HCT116 (cell line): ENCODE data around the gene SERPINI2. TPM values are rescaled to one million over a fixed set of nuclear protein-coding genes. Genes with fewer than 3 reads are reported as not detected.
A peak's percentile ranks its signal among the peaks of the same experiment; 100 is the strongest.

Source experiments
- ATAC-seq: fragments of 200-7000 bp; cut with Tn5 transposase; 2 replicates; pipeline ENCODE4 v1.9.1; 2020; ENCODE audit warnings: mild to moderate bottlenecking, moderate library complexity
- BruUV-seq: library from RNA; stranded (reverse); fragments of 400-500 nt; replicated peaks from 2 replicates; lab custom pipeline; 2021; lab: Mats Ljungman, UMichigan
- CTCF ChIA-PET: fragments of 300-600 bp; sonication (Branson Sonifier 250); formaldehyde crosslinking; loops from one replicate; lab custom pipeline; 2021; ENCODE audit warnings: antibody characterized with exemption; lab: Charles Lee
- POLR2A ChIA-PET: fragments of 300-600, 350-600 bp; sonication (Branson Sonifier 250); formaldehyde crosslinking; loops from one replicate; lab custom pipeline; 2021; ENCODE audit warnings: antibody characterized with exemption; lab: Charles Lee
- RAD21 ChIA-PET, 2 experiments: fragments of 300-600 bp; sonication (Branson Sonifier 250); formaldehyde crosslinking; loops; one replicate each; lab custom pipeline; 2023; ENCODE audit warnings: low total read pairs in 2 of 2; ENCODE audit not compliant: uncharacterized antibody in 2 of 2, unreplicated experiment in 2 of 2, low non-redundant PET in 1 of 2; lab: Charles Lee
- DNase-seq: peaks from one replicate; pipeline ENCODE4 v3.0.0-alpha.2; 2010; ENCODE audit warnings: low read depth, low spot score
- H2AFZ ChIP-seq: fragments of 200-600 bp; shearing (Covaris generic), sonication (generic); 2 replicates; pipeline ENCODE4 v1.6.1; 2017; ENCODE audit warnings: low read depth, mixed run types, mixed read lengths, antibody characterized with exemption, low read length; ENCODE audit not compliant: poor library complexity, severe bottlenecking
- H3K27ac ChIP-seq: 2 replicates; pipeline ENCODE4 v1.5.1; 2012; ENCODE audit warnings: low read depth, low read length
- H3K27me3 ChIP-seq: fragments of 200-600 bp; sonication (generic); 2 replicates; pipeline ENCODE4 v1.6.1; 2016; ENCODE audit warnings: mixed run types, low read length, mixed read lengths; ENCODE audit not compliant: insufficient read depth
- H3K36me3 ChIP-seq, 2 experiments: fragments of 200-500 bp in 1 of 2; fragments of 200-600 bp in 1 of 2; sonication (Bioruptor generic) in 1 of 2; sonication (generic) in 1 of 2; 2 replicates each; pipeline versions ENCODE4 v1.5.1 to v1.6.1; 2014 to 2016; ENCODE audit warnings: low read length in 2 of 2, inconsistent platforms in 1 of 2, mixed read lengths in 1 of 2, mixed run types in 1 of 2; ENCODE audit not compliant: insufficient read depth in 2 of 2, control insufficient read depth in 1 of 2
- H3K4me1 ChIP-seq, 2 experiments: fragments of 200-600 bp in 1 of 2; sonication (generic) in 1 of 2; 2 replicates each; pipeline versions ENCODE4 v1.5.1 to v1.6.1; 2012 to 2017; ENCODE audit warnings: low read length in 2 of 2, inconsistent platforms in 1 of 2, mild to moderate bottlenecking in 1 of 2, mixed read lengths in 1 of 2, mixed run types in 1 of 2, moderate library complexity in 1 of 2; ENCODE audit not compliant: insufficient read depth in 2 of 2, control insufficient read depth in 1 of 2
- H3K4me2 ChIP-seq: fragments of 200-600 bp; sonication (generic); 2 replicates; pipeline ENCODE4 v1.6.1; 2017; ENCODE audit warnings: mixed run types, low read length, mixed read lengths
- H3K4me3 ChIP-seq, 2 experiments: fragments of 200-600 bp in 1 of 2; sonication (generic) in 1 of 2; replicated peaks in 1 of 2; 2 replicates each; pipeline ENCODE4 v1.5.1; 2011 to 2016; ENCODE audit warnings: low read length in 2 of 2, control low read depth in 1 of 2, low read depth in 1 of 2, mild to moderate bottlenecking in 1 of 2, mixed read lengths in 1 of 2, mixed run types in 1 of 2
- H3K79me2 ChIP-seq: fragments of 200-600 bp; sonication (generic); 2 replicates; pipeline ENCODE4 v1.6.1; 2017; ENCODE audit warnings: mild to moderate bottlenecking, mixed run types, low read length, moderate library complexity, mixed read lengths; ENCODE audit not compliant: insufficient read depth
- H3K9ac ChIP-seq: fragments of 200-600 bp; sonication (generic); 2 replicates; pipeline ENCODE4 v1.6.1; 2016; ENCODE audit warnings: low read length, mixed read lengths
- H3K9me2 ChIP-seq: fragments of 200-600 bp; sonication (generic), shearing (Covaris generic); 2 replicates; pipeline ENCODE4 v1.6.1; 2017; ENCODE audit warnings: mixed run types, mild to moderate bottlenecking, moderate library complexity; ENCODE audit not compliant: insufficient read depth
- H3K9me3 ChIP-seq, 2 experiments: fragments of 200-500 bp in 1 of 2; fragments of 200-600 bp in 1 of 2; sonication (Bioruptor generic) in 1 of 2; sonication (generic) in 1 of 2; 2 replicates each; pipeline ENCODE4 v1.6.1; 2014 to 2017; ENCODE audit warnings: low read length in 2 of 2, mixed read lengths in 2 of 2, inconsistent platforms in 1 of 2, low read depth in 1 of 2, mild to moderate bottlenecking in 1 of 2, mixed run types in 1 of 2, moderate library complexity in 1 of 2; ENCODE audit not compliant: control insufficient read depth in 1 of 2, insufficient read depth in 1 of 2
- H4K20me1 ChIP-seq: fragments of 200-600 bp; sonication (generic), shearing (Covaris generic); 2 replicates; pipeline ENCODE4 v1.6.1; 2017; ENCODE audit warnings: mixed run types, mild to moderate bottlenecking, moderate library complexity; ENCODE audit not compliant: insufficient read depth
- ATF3 ChIP-seq: IDR thresholded peaks from 2 replicates; pipeline ENCODE4 v1.6.1; 2012
- CTCF ChIP-seq, 3 experiments: fragments of 200-600 bp in 1 of 3; sonication (generic) in 1 of 3; IDR thresholded peaks in 2 of 3; conservative IDR thresholded peaks in 1 of 3; 2 replicates each; pipeline ENCODE4 v1.5.1; 2012 to 2017; ENCODE audit warnings: low read depth in 2 of 3, low read length in 2 of 3, antibody characterized with exemption in 1 of 3, borderline replicate concordance in 1 of 3, control low read depth in 1 of 3, mild to moderate bottlenecking in 1 of 3, mixed read lengths in 1 of 3, mixed run types in 1 of 3, moderate library complexity in 1 of 3; ENCODE audit not compliant: insufficient read depth in 1 of 3
- ELF1 ChIP-seq: IDR thresholded peaks from 2 replicates; pipeline ENCODE4 v1.6.1; 2012; ENCODE audit warnings: low read depth, borderline replicate concordance
- EZH2phosphoT487 ChIP-seq: fragments of 200-600 bp; IDR thresholded peaks from 2 replicates; pipeline ENCODE4 v1.6.1; 2018; ENCODE audit warnings: antibody characterized with exemption, borderline replicate concordance
- FOSL1 ChIP-seq: IDR thresholded peaks from 2 replicates; pipeline ENCODE4 v1.6.1; 2012; ENCODE audit warnings: low read depth
- JUND ChIP-seq: IDR thresholded peaks from 2 replicates; pipeline ENCODE4 v1.6.1; 2012
- MAX ChIP-seq: IDR thresholded peaks from 2 replicates; pipeline ENCODE4 v1.6.1; 2012
- RAD21 ChIP-seq: IDR thresholded peaks from 2 replicates; pipeline ENCODE4 v1.6.1; 2012; ENCODE audit warnings: low read depth, mild to moderate bottlenecking
- SIN3A ChIP-seq: IDR thresholded peaks from 2 replicates; pipeline ENCODE4 v1.6.1; 2012; ENCODE audit warnings: low read depth
- SRF ChIP-seq: IDR thresholded peaks from 2 replicates; pipeline ENCODE4 v1.6.1; 2012; ENCODE audit warnings: low read depth
- ZNF274 ChIP-seq: fragments of 200-500 bp; sonication (Bioruptor generic); IDR thresholded peaks from 2 replicates; pipeline ENCODE4 v1.6.1; 2014; ENCODE audit warnings: mild to moderate bottlenecking, low read depth, low read length, inconsistent platforms
- intact Hi-C: fragments of 100-400 bp; cut with micrococcal nuclease; formaldehyde crosslinking; loops from 2 replicates; pipeline ENCODE4 v1.10.0; 2022
- total RNA-seq: library from RNA; stranded (reverse); gene quantifications from one replicate; pipeline ENCODE4 v1.2.1, GENCODE V29; 2021; ENCODE audit not compliant: unreplicated experiment

The SERPINI2 gene
- total RNA-seq, 1 experiment from 2014 or later = 0.27 TPM

- no peak for TF ChIP-seq MAX
- TF ChIP-seq FOSL1 = no peak
- TF ChIP-seq ATF3 = no peak
- TF ChIP-seq ZNF274 = no peak
- no peak for TF ChIP-seq SIN3A
- no peak for TF ChIP-seq SRF
- TF ChIP-seq ELF1 = no peak
- no peak for TF ChIP-seq JUND
- TF ChIP-seq EZH2phosphoT487 = no peak
- TF ChIP-seq, all 23 proteins: peak for 0
Measured at GRCh38 chr3:167409611-167410010, 64.2 kb downstream of the SERPINI2 start (continued).

- Histone ChIP-seq H3K9ac (no peak overlapping the region), H3K9me3 (no peaks in the 10 kb centered on the region), H3K4me1 (no peaks in the 10 kb centered on the region), H3K4me2 (no peak overlapping the region), H3K4me3 (no peak overlapping the region), H3K9me2 (no peaks in the 10 kb centered on the region; the same call in 1 of the 2 replicates), H3K79me2 (no peaks in the 10 kb centered on the region), H4K20me1 (no peaks in the 10 kb centered on the region)
- intact Hi-C loops = loop anchor here (1.0 to 10.0 kb wide), 5 partner anchors 277 to 758 kb away; partner anchors contain the start of genes PDCD10 and SERPINI1
- POLR2A ChIA-PET = no interaction called here
- RAD21 ChIA-PET = no interaction called here
- BruUV-seq = no TSS peak
- TF ChIP-seq CTCF (IDR thresholded peaks at IDR 0.05 in 2 of 3, conservative IDR thresholded peaks at IDR 0.05 in 1 of 3; ENCODE audit: borderline replicate concordance in 1 of 3, insufficient read depth in 1 of 3, low read depth in 2 of 3, low read length in 2 of 3) (peak; percentile 58 to 81 (median 79)), RAD21 (peak; percentile 88), SRF (no peak)
- TF ChIP-seq, all 23 proteins: peak for 2
- peak; percentile 99 for ATAC-seq
- Histone ChIP-seq H3K27me3 (no peaks in the 10 kb centered on the region), H3K27ac (no peak overlapping the region), H3K36me3 (no peaks in the 10 kb centered on the region), H2AFZ (peak overlapping the region; percentile 18)
- CTCF ChIA-PET = interaction anchor here (1.6 to 2.5 kb wide), 2 partner anchors 475 kb away, joined by 7 to 14 read pairs; no protein-coding TSS in a partner anchor
- peak; percentile 58 for DNase-seq
Measured at GRCh38 chr3:167406876-167407492, 66.9 kb downstream of the SERPINI2 start.
